Omental fat pad (tissue), 4 donors: Measurements from ENCODE around the gene AP1S1. TPM values are rescaled to one million over a fixed set of nuclear protein-coding genes. Genes with fewer than 3 reads are reported as not detected.

Source experiments
- ATAC-seq: fragments of 150-250 bp; one replicate; pipeline ENCODE4 v1.9.1; 2016; ENCODE audit warnings: mild to moderate bottlenecking, moderate library complexity; ENCODE audit not compliant: low FRiP score
- DNase-seq: peaks from one replicate; pipeline ENCODE4 v3.0.0-alpha.2; 2019; ENCODE audit warnings: low spot score
- total RNA-seq, 4 donors: library from RNA; depleted of rRNA; stranded (reverse); fragments of >200 nt; gene quantifications; one replicate each; pipeline ENCODE4 v1.1.0, GENCODE V29; 2016
- TF ChIP-seq, protein P1 (sequence below), 3 donors: fragments of 450-650 bp; IDR thresholded peaks; one replicate each; pipeline ENCODE4 v1.5.1; 2016 to 2017; ENCODE audit warnings: antibody characterized with exemption in 3 of 3, mild to moderate bottlenecking in 3 of 3, moderate library complexity in 2 of 3

AP1S1 gene
- total RNA-seq, 4 donors from 2014 or later = 30.7 to 52.3 (median 36.4) TPM

DNA sequence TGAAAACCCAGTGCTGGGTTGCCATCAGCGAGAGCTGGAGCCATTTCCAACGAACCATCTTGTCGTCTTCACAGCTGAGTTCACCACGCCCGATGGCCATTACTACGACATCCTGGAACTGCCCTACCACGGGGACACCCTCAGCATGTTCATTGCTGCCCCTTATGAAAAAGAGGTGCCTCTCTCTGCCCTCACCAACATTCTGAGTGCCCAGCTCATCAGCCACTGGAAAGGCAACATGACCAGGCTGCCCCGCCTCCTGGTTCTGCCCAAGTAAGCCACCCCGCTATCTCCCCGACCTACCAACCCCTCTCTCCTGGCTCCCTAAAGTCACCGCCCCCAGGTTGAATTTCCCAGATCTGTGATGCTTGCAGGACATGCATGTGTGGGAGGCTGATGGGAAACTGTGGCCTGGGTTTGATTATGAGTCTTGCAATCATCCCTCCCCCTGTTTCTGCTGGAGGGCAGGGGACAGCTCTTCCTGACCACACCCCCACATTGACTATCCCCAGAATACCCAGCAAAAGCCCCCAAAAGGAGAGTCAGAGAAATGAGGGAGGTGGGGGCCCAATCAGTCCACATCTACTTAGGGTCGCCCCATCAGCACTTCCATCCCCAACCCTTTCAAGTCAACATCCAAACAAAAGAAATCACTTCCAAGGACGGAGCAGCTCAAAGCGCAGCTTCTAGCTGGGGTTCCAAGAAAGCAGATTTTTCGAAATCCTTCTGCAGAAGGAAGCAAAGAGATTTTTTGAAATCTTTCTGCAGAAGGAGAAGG, 20.5 kb upstream of the AP1S1 start:
- TF ChIP-seq, protein P1, sequence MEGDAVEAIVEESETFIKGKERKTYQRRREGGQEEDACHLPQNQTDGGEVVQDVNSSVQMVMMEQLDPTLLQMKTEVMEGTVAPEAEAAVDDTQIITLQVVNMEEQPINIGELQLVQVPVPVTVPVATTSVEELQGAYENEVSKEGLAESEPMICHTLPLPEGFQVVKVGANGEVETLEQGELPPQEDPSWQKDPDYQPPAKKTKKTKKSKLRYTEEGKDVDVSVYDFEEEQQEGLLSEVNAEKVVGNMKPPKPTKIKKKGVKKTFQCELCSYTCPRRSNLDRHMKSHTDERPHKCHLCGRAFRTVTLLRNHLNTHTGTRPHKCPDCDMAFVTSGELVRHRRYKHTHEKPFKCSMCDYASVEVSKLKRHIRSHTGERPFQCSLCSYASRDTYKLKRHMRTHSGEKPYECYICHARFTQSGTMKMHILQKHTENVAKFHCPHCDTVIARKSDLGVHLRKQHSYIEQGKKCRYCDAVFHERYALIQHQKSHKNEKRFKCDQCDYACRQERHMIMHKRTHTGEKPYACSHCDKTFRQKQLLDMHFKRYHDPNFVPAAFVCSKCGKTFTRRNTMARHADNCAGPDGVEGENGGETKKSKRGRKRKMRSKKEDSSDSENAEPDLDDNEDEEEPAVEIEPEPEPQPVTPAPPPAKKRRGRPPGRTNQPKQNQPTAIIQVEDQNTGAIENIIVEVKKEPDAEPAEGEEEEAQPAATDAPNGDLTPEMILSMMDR (IDR thresholded peaks at IDR 0.05) = no peak
- no peak for DNase-seq
- ATAC-seq = no peak

DNA sequence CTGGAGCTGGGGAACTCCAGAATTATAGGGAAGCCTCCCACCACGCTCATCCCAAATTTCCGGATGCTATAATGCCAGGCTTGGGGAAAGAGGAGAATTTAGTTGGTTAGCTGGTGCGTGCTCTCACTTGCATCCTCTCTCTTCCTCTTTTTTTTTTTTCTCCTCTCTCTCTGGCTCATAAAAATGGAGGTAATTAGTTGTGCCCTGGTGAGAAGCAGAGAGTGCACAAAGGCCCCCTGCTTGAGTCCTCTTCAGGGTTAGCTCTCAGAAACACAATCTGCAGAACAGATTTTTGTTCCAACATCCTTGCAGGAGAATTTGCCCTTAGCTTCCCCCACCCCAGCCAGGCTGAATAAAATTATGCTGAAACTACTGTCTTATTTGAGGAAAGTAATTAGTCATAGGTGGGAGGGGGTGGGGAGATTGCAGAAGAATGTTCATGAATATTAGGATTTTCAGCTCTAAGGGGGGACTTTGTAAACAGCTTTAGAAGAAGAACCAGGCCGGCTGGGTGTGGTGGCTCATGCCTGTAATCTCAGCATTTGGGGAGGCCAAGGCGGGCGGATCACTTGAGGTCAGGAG, 19.8 kb upstream of the AP1S1 start:
- DNase-seq (no peak), ATAC-seq (no peak)
- TF ChIP-seq, protein P1 (IDR thresholded peaks at IDR 0.05) = no peak

DNA sequence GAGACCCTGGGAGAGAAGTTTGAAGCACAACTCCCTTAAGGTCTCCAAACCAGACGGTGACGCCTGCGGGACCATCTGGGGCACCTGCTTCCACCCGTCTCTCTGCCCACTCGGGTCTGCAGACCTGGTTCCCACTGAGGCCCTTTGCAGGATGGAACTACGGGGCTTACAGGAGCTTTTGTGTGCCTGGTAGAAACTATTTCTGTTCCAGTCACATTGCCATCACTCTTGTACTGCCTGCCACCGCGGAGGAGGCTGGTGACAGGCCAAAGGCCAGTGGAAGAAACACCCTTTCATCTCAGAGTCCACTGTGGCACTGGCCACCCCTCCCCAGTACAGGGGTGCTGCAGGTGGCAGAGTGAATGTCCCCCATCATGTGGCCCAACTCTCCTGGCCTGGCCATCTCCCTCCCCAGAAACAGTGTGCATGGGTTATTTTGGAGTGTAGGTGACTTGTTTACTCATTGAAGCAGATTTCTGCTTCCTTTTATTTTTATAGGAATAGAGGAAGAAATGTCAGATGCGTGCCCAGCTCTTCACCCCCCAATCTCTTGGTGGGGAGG, 16.5 kb upstream of the AP1S1 start:
- peak; percentile 13 for ATAC-seq
- DNase-seq = no peak
- TF ChIP-seq, protein P1 (IDR thresholded peaks at IDR 0.05) = no peak

DNA sequence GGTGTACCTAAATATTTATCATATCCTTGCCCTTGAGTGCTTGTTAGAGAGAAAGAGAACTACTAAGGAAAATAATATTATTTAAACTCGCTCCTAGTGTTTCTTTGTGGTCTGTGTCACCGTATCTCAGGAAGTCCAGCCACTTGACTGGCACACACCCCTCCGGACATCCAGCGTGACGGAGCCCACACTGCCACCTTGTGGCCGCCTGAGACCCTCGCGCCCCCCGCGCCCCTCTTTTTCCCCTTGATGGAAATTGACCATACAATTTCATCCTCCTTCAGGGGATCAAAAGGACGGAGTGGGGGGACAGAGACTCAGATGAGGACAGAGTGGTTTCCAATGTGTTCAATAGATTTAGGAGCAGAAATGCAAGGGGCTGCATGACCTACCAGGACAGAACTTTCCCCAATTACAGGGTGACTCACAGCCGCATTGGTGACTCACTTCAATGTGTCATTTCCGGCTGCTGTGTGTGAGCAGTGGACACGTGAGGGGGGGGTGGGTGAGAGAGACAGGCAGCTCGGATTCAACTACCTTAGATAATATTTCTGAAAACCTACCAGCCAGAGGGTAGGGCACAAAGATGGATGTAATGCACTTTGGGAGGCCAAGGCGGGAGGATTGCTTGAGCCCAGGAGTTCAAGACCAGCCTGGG, 15.9 kb upstream of the AP1S1 start:
- TF ChIP-seq, protein P1 (IDR thresholded peaks at IDR 0.05) = peak in 2 of 3 donors; percentile 45 to 60
- peak; percentile 88 for DNase-seq
- peak; percentile 81 for ATAC-seq

DNA sequence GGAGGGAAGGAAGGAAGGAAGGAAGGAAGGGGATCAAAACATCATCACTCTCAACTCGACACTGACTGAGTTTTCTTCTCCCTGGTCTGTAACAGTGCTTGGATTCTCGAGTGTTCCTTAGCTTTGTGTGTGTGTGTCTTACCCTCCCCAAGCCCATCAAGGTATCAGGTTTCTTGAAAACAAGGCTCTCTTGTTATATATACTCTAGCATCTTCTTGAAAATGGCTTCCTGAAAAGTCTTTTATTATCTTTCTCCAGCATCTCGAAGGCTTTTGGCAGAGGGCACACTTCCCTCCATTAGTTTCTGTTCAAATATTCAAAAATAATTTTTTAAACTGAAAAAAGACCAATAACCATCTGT, 14.0 kb upstream of the AP1S1 start:
- DNase-seq (no peak), ATAC-seq (no peak)
- TF ChIP-seq, protein P1 (IDR thresholded peaks at IDR 0.05) = no peak

DNA sequence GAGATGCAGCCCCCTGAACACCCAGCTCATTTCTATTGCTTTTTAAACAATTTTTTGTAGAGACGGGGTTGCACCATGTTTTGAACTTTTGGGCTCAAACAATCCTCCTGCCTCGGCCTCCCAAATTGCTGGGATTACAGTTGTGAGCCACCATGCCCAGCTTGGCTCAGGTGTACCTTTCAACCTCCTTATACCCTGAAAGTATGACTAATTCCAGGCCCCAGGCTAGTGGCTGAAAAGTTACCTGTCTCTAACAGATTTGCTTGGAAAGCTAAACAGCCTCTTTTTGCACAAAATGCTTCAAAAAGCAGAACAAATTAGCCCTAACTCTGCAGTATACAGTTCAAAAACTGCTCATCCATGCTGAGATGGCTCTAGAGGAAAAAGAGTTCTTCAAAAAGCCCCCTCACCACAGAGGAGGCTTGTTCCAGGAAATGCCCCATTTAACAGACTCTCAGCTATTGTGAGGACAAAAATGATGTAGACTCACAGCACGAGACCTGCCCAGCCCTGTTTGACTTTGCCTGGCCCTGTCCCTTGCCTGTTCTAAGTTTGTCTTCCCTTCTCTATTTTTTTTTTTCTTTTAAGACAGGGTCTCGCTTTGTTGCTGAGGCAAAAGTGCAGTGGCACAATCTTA, 13.4 kb upstream of the AP1S1 start:
- DNase-seq = no peak
- ATAC-seq = no peak
- TF ChIP-seq, protein P1 (IDR thresholded peaks at IDR 0.05) = no peak
